GM18951 (cell line): ENCODE measurements around the gene MMP24OS.
"Not testable (repeated sequence)": the region's sequence is repeated elsewhere in the genome, so short reads cannot be mapped to it uniquely, and the experiment has no call there.

Source experiments
- POLR2A ChIP-seq: IDR thresholded peaks from 4 replicates; pipeline ENCODE4 v1.6.1; 2011; ENCODE audit warnings: mild to moderate bottlenecking; ENCODE audit not compliant: insufficient read length, insufficient read depth; ENCODE audit errors: extremely low read depth
- in situ Hi-C: fragments of 300-500 bp; cut with MboI; formaldehyde crosslinking; loops from one replicate; pipeline ENCODE4 v1.12.0; 2022; ENCODE audit warnings: low sequenced_read_pairs, mixed read lengths, inconsistent platforms; ENCODE audit not compliant: unreplicated experiment

MMP24OS gene

GRCh38 chr20:35253010-35253409, 24.9 kb downstream of the MMP24OS start:
- TF ChIP-seq POLR2A = no peak
- in situ Hi-C loops = no loop called here

DNA sequence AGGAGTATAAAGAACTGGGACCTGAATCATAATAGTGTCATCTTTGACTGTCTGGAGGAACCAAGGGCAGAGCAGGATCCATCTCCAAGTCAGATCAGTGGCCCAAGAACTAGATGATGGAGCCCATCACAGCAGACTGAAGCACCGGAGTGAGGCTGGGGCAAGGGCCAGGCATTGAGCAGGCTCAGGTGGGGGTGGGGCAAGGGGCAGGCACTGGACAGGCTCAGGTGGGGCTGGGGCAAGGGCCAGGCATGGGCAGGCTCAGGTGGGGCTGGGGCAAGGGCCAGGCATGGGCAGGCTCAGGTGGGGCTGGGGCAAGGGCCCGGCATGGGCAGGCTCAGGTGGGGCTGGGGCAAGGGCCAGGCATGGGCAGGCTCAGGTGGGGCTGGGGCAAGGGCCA, 25.3 kb downstream of the MMP24OS start:
- in situ Hi-C loops = not testable (repeated sequence)

DNA sequence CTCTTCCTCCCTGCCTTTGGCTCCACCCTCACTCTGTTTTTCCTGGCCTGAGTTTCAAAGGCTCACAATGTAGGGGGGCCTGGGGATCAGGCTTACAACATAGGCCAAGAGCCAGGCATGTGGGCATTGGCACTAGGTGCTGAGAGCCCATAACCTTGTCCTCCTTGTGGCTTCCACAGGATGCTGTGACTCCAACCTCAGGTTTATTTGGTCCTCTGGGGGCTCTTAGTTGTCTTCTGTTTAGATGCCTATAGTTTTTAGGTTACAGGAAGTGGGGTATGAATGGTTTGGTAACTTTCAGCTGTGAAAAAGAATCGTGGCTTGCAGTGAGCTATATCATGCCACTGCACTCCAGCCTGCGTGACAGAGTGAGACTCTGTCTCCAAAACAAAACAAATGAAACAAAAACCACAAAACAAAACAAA, 25.9 kb downstream of the MMP24OS start:
- in situ Hi-C loops = no loop called here
- no peak for TF ChIP-seq POLR2A

GRCh38 chr20:35251613-35251940, 26.3 kb downstream of the MMP24OS start:
- in situ Hi-C loops = no loop called here
- no peak for TF ChIP-seq POLR2A

- no peak for TF ChIP-seq POLR2A
- in situ Hi-C loops = no loop called here
Measured at GRCh38 chr20:35248641-35249475, 29.1 kb downstream of the MMP24OS start.

DNA sequence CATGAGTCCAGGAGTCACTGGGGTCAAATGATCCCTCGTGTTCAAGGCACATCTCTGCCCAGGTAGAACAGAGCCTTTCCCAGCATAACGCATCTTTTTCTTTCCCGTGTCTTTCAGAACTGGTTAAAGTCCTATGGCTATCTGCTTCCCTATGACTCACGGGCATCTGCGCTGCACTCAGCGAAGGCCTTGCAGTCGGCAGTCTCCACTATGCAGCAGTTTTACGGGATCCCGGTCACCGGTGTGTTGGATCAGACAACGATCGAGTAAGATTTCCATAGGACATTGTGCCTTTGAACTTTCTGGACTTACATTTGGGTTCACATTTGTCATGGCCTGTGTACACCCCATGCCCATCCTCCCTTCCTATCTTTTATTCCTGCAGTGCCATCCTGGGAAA, 31.2 kb downstream of the MMP24OS start:
- in situ Hi-C loops = no loop called here
- no peak for TF ChIP-seq POLR2A

GRCh38 chr20:35243986-35244385, 33.9 kb downstream of the MMP24OS start:
- in situ Hi-C loops = no loop called here
- no peak for TF ChIP-seq POLR2A

- no peak for TF ChIP-seq POLR2A
- in situ Hi-C loops = no loop called here
Measured at GRCh38 chr20:35243317-35243716, 34.6 kb downstream of the MMP24OS start.

- in situ Hi-C loops = no loop called here
- no peak for TF ChIP-seq POLR2A
Measured at GRCh38 chr20:35240811-35241293, 37.1 kb downstream of the MMP24OS start.

DNA sequence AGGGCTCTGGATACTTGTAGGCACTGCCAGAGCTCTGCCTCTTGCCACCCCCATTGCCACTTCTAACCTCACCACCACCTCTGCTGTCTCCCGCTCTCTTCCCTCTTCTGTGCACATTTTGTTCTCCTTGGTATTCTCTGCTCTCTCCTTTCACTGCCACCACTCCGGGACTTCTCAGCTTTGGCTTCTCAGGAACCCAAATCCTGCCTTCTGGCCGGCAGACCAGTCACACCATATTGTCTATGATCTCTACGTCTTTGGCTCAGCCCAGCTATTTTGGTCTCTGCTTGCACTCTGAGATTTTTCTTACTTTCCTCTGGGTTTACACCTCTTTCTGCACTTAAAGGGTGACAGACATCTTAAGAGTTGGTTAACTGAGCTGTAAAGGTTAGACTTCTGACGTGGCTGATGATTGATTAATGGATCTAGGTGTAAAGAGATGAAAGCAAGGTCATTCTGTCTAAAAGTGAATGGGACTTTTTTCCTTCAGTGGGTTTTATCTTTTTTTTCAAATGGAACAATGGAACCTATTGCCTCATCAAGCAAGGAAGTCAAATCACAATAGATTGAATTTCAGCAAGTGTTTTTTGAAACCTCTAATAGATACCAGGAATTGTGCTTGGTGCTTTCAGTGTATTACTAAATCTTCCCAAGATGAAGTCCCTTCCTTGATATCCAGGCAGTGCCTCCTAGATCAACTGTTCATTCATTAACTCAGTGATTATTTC, 37.7 kb downstream of the MMP24OS start:
- TF ChIP-seq POLR2A = no peak
- in situ Hi-C loops = no loop called here

- in situ Hi-C loops = no loop called here
- no peak for TF ChIP-seq POLR2A
Measured at GRCh38 chr20:35238735-35239134, 39.2 kb downstream of the MMP24OS start.

DNA sequence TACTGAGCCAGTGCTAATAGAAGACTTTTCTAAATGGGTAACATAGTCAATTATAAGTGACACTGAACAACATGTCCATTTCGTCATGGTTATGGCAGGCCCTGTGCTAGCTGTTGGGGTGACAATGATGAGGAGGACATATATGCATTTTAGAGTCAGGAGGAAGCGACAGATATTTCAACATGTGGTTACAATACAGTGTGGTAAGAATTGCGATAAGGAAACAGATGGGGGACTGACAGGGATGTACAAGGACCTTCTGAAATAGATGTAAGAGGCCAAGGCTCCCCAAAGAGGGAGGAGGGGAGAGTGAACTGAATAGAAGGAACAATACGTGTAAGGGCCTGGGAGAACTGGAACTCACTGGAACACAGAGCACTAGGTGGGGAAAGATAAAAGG, 39.8 kb downstream of the MMP24OS start:
- in situ Hi-C loops = no loop called here
- no peak for TF ChIP-seq POLR2A

DNA sequence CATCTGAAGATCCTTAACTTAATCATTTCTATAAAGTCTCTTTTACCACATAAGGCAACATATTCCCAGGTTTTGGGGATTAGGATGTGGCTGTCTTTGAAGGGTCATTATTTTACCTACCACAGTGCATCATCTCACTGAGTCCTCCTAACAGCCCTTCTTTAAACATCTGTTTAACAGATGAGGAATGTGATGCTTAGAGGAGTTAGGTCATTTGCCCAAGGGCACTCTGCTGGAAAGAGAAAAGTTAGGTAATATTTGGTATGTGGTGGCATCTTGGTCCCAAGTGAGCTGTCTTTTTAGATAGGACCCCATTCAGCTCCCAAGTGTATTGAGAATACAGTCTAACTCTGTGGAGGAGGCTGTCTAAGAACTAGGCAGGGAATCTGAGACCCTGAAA, 40.4 kb downstream of the MMP24OS start:
- no peak for TF ChIP-seq POLR2A
- in situ Hi-C loops = no loop called here

DNA sequence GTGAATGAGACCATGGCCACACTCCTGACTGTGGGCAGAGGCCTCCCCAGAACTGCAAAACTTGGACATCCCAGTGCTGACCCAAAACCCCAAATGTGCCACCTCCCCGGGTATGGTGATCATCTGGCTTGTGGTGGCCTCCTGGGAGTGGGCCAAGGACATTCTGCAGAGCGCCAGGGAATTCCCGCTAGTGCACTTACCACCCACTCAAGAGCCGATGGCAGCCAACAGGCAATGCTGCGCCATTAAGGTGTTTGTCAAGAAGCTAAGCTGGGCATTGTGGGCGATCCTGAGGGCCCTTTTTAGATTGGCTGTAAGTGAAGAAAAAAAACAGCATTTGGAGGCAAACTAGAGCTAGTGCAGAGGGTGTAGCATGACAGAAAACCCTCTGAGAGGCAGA, 42.0 kb downstream of the MMP24OS start:
- in situ Hi-C loops = no loop called here
- no peak for TF ChIP-seq POLR2A
